ENCODE measurements around the gene PPA2.
"Not testable (repeated sequence)": the region's sequence is repeated elsewhere in the genome, so short reads cannot be mapped to it uniquely, and the experiment has no call there.

PPA2 gene

DNA sequence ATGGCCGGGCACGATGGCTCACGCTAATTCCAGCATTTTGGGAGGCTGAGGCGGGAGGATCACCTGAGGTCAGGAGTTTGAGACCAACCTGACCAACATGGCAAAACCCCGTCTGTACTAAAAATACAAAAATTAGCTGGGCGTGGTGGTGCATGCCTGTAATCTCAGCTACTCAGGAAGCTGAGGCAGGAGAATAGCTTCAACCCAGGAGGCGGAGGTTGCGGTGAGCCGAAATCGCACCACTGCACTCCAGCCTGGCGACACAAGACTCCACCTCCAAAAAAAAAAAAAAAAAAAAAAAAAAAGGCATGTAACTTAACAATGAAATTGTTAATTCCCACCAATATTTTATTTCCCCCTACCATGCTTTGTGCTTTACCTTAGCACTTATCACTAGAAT lies 15.3 kb downstream of the PPA2 start:
- DNase-seq = not testable (repeated sequence)

GRCh38 chr4:105458001-105458400 lies 15.9 kb downstream of the PPA2 start:
- no peak for DNase-seq

DNA sequence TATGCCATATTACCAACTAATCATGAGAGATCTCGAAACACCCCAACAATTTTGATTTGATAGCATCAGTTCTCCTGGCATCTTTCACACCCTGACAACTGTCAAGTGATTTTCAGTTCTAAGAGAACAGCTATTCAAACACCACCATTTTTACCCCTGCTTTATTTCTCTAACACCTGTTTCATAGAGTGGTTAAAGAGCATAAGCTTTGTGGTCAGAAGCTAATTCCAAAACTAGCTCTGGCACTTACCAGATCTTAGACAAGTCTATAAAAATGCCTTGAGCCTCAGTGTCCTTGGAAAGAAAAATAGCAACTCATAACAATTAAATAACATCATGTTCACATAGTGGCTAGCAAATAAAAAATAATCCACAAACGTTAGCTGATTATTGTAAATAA lies 17.9 kb downstream of the PPA2 start:
- peak; percentile 8 for DNase-seq

GRCh38 chr4:105455182-105455581 lies 18.7 kb downstream of the PPA2 start:
- no peak for DNase-seq

DNA sequence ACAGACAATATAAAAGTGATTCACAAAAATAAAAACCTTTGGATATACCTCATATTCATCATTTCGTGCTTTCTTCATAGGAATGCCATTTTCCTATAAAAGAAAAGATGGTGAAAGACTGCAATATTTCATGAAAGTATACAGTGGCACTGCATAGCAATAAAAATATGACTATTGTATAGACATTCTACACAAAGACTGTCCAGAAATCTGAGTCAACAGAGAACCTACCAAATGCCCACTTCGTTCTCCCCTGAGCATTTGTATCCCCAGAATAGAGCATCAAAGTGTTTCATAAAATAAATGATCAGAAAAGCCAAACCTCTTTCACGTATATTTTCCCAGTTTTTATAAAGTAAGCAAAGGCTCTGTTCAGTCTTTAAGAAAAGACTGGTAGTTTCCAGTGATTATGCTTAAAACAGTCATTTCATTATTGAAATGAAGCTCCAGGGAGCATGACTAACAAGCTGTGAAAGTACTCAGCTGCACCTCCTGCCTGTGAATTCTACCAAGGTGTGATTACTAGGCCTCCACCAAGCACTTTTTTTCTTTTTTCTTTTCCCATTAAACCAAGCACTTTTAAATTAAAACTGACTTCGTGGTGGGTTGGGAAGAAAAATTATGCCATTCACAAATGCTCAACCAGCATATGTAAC lies 20.2 kb downstream of the PPA2 start:
- DNase-seq = peak; percentile 72

GRCh38 chr4:105451346-105451745 lies 22.5 kb downstream of the PPA2 start:
- DNase-seq = no peak

- no peak for DNase-seq
These were observed 33.0 kb downstream of the PPA2 start for GRCh38 chr4:105440890-105441289.

DNA sequence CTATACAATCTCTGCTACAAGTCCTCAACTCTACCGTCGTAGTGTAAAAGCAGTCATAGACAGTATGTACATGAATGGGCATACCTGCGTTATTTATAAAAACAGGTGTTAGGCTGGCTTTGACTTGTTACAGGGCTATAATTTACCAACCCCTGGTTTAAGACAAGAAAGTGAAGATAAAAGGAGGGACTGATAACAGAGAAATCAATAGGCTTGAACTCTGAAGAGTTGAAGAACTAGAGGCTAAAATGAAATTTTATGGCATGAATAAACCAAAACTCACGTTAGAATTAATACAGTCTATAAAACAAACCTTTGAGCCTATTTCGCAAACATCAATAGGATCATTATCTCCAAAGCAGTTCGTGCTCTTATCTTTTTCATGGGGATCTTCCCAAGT lies 36.2 kb downstream of the PPA2 start:
- no peak for DNase-seq

DNA sequence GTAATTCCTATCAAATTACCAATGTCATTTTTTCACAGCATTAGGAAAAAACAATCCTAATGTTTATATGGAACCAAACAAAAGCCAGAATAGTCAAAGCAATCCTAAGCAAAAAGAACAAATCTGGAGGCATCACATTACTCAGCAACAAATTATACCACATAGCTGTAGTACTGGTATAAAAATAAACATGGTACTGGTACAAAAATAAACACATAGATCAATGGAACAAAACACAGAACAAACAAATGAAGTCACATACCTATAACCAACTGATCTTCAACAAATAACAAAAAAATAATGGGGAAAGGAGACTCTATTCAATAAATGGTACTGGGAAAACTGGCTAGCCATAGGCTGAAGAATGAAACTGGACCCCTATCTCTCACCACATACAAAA lies 37.4 kb downstream of the PPA2 start:
- DNase-seq = no peak

DNA sequence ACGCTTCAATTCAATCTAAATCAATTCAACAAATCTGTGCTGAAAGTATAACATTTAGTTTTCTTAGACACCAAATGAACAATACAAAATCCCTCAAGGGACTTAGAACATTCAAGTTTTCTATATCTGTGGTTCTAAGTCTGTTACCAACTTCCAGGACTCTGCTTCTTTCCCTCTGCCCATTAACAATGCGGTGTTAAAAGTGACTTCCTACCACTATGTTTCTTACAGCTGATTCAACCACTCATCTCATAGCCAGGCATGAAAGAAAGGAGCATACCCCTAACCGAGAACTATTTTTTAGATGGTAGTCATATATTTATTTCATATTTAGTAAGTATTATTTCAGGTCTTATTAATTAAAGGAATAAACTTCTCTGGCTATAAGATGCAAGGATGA lies 38.9 kb downstream of the PPA2 start:
- no peak for DNase-seq

DNA sequence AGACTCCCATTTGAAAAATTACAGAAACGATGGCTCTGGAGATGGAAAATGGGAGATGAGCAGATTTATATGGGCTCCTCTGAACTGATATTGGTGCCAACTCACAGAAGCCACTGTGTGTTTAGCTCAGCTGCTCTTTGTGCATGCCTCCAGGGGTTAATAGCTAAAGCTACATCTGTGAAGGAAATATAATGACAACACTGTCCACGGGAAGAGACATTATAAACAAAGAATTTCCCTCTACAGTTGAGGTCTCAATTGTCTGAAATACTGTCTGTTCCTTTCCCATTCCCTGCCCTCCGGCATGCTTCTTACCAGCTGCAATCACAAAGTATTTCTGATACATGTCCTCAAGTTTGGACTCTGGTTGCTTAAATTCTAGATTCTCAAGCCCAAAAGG lies 40.4 kb downstream of the PPA2 start:
- no peak for DNase-seq

DNA sequence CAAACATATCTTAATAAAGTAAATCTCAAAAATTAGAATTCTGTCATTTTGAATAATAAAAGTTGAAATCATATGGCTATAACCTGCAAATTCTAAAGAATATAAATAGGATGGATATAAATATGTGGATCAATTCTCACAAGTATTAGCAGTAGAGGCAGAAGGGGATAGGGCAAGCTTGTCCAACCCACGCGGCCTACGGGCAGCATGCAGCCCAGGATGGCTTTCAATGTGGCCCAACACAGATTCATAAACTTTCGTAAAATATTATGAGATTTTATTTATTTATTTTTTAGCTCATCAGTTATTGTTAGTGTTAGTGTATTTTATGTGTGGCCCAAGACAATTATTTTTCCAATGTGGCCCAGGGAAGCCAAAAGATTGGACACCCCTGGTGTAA lies 41.4 kb downstream of the PPA2 start:
- DNase-seq = no peak

GRCh38 chr4:105430811-105431210 lies 43.1 kb downstream of the PPA2 start:
- DNase-seq = no peak

DNA sequence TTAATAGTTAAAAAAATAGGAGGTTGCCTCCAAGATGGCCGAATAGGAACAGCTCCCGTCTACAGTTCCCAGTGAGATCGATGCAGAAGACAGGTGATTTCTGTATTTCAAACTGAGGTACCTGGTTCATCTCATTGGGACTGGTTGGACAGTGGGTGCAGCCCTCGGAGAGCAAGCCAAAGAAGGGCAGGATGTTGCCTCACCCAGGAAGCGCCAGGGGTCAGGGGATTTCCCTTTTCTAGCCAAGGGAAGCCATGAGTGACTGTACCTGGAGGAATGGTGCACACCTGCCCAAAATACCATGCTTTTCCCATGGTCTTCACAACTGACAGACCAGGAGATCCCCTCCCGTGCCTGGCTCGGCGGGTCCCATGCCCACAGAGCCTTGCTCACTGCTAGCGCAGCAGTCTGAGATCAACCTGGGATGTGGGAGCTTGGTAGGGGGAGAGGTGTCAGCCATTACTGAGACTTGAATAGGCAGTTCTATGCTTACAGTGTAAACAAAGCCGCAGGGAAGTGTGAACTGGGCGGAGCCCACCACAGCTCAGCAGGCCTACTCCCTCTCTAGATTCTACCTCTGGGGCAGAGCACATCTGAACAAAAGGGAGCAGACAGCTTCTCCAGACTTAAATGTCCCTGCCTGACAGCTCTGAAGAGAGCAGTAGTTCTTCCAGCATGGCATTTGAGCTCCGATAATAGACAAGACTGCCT lies 47.5 kb downstream of the PPA2 start:
- peak; percentile 4 for DNase-seq

- no peak for DNase-seq
These were observed 51.5 kb downstream of the PPA2 start for GRCh38 chr4:105422207-105422920.

DNA sequence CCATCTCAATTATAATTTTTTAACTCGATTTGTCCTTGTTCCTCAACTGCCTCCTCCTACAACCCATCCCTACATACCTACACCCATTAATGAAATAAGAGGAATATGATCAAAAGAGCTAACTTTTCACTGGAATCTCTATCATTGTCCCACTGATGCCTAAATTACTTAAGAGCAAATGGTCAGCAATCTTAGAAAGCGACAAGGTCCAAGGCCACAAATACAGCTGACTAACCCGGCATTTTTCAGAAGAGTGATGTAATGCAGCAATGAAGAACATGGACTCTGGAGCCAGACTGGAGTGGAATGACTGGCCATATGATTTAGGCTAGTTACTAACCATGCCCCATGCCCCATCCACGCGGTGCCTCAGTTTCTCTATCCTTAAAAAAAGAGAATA lies 56.2 kb downstream of the PPA2 start:
- DNase-seq = no peak

GRCh38 chr4:105415281-105415744 lies 58.5 kb downstream of the PPA2 start:
- no peak for DNase-seq

- no peak for DNase-seq
These were observed 59.5 kb downstream of the PPA2 start for GRCh38 chr4:105414316-105414715.

DNA sequence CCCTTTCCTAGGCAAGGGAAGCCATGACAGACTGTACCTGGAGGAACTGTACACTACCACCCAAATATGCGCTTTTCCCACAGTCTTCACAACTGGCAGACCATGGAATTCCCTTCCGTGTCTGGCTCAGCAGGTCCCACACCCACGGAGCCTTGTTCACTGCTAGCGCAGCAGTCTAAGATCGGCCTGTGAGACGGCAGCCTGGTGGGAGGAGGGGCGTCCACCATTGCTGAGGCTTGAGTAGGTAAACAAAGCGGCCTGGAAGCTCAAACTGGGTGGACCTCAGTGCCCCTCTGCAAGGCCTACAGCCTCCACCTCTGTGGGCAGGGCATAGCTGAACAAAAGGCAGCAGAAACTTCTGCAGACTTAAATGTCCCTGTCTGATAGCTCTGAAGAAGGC lies 64.7 kb downstream of the PPA2 start:
- not testable (repeated sequence) for DNase-seq

DNA sequence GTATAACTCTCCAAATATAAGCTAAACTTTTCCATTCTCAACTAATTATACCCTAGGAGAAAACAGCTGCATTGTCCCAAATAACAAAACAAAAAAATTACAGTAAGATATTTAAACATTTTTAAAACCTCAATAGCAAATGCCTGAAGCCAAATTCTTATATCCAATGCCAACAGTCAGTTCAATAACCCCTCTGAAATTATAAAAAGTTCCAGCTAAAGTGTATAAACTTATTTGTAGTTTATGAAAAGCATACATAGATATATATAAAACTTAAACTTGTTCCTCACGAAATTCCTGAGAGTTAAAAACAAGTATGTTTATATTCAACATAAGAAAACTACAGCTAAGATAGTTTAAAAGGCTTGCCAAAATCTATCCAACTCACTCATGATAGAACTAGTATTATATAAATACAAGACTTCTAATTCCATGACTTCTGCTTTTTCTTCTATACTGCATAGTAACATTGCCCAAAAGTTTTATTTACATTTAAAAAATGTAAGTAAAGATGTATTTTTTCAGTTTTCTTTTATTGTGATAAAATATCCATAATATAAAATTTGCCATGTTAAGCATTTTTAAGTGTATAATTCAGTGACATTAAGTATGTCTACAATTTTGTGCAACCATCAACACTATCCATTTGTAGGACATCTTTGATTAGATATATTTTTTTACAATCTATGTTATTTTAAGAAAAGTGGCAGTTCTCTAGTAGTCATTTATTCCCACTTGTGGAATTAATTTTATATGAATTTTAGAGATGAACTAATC lies 72.8 kb downstream of the PPA2 start:
- DNase-seq = no peak

DNA sequence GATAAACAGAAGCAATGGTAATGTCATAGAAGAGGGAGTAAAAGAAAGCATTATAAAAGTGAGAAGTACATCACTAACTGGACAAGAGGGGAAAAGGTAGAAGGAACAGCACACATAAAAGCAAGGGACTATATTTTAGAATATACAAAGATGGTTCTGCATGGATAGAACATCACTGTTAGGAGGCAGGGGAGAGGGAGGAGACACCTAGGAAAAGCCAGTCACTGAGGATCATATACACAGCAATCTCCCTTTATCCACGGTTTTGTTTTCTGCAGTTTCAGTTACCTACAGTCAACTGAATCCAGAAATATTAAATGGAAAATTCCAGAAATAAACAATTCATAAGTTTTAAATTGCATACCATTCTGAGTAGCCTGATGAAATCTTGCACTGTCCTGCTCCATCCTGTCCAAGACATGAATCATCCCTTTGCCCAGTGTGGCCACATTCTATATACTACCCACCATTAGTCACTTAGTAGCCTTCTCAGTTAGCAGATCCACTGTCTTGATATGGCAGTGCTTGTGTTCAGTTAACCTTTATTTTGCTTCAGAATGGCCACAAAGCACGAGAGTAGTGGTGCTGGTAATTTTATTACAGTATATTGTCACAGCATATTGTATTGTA lies 74.2 kb downstream of the PPA2 start:
- DNase-seq = no peak

- DNase-seq = peak; percentile 9
These were observed 81.0 kb downstream of the PPA2 start for GRCh38 chr4:105392858-105393257.

- no peak for DNase-seq
These were observed 84.7 kb downstream of the PPA2 start for GRCh38 chr4:105389167-105389566.
